Activated T-helper 2 cell treated with anti-CD3 and anti-CD28 coated beads, Interferon-gamma antibody, Interleukin-2, Interleukin-4, amounts not matched to agents 10 μg/mL and 5 μg/mL and 100 μg/mL, durations not matched to agents 14 hours and 24 hours and 36 hours (primary cell): ENCODE data around the gene SPRR5. TPM values are rescaled to one million over a fixed set of nuclear protein-coding genes. Genes with fewer than 3 reads are reported as not detected.

Experiments used
- DNase-seq: peaks from one replicate; pipeline ENCODE4 v3.0.0; 2021; ENCODE audit warnings: low spot score
- H3K27ac Mint-ChIP-seq: one replicate; pipeline ENCODE4 v1.8.0; 2021; ENCODE audit warnings: mixed read lengths
- H3K27me3 Mint-ChIP-seq: one replicate; pipeline ENCODE4 v1.8.0; 2021; ENCODE audit warnings: low read depth, mixed read lengths
- H3K36me3 Mint-ChIP-seq: one replicate; pipeline ENCODE4 v1.8.0; 2021; ENCODE audit warnings: low read depth, mixed read lengths
- H3K4me1 Mint-ChIP-seq: one replicate; pipeline ENCODE4 v1.8.0; 2021; ENCODE audit warnings: low read depth, mixed read lengths
- H3K4me3 Mint-ChIP-seq: one replicate; pipeline ENCODE4 v1.8.0; 2021; ENCODE audit warnings: low read depth, mild to moderate bottlenecking, moderate library complexity, mixed read lengths
- H3K9me3 Mint-ChIP-seq: one replicate; pipeline ENCODE4 v1.8.0; 2021; ENCODE audit warnings: mixed read lengths
- intact Hi-C: fragments of 100-400 bp; cut with micrococcal nuclease; formaldehyde crosslinking; loops from one replicate; pipeline ENCODE4 v1.15.1; 2023
- total RNA-seq: library from RNA; stranded (reverse); gene quantifications from 2 replicates; pipeline ENCODE4 v1.2.3, GENCODE V29; 2022

The SPRR5 gene
- total RNA-seq, 1 donor from 2014 or later, result not detected

DNA sequence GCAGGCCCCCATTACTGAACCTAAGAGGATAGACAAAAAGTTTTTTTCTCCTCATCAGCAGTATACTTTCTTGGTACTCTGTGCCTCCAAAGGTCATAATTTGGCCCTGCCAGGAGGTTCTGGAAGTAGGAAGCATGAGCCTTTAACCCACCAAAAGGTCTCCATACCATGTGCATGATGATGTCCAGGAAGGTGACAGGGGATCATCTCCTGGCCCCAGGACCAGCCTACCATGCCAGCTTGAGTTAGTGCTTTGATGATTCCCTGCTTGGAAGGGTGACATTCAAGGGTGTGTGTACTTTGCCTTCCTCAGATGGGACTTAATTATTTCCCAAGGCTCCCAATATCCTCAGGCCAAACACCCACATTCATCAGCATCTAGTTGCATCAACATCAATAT lies 30.6 kb downstream of the SPRR5 start:
- H3K4me1 Mint-ChIP-seq, result no peaks in the 10 kb centered on the region

DNA sequence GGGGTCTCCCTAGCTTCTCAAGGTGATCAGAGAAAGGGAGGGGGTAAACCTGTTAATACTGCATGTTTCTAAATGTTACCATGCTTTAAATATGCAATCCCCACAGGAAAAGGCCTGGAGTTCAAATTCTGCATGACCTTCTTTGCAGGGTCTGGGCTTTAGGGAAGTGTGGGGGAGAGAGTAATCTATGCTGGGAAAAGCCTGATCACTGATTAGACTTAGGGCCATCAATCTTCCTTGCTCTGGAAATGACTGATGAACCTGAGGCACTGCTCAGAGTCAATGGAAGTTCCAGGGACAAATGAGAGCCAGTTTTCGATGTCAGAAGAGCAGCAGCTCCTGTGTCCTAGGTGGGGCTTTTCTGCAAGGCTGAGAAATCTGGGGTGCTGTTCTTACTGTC lies 33.7 kb downstream of the SPRR5 start:
- no peaks in the 10 kb centered on the region for H3K36me3 Mint-ChIP-seq
- DNase-seq, result no peak
- H3K27ac Mint-ChIP-seq, result no peak overlapping the region
- no peak overlapping the region for H3K4me3 Mint-ChIP-seq
- no peaks in the 10 kb centered on the region for H3K9me3 Mint-ChIP-seq
- H3K27me3 Mint-ChIP-seq, result peaks cover 7% of the 10 kb centered on the region
- intact Hi-C loops, result no loop called here
- H3K4me1 Mint-ChIP-seq, result no peaks in the 10 kb centered on the region

More for the DNA sequence above, 30.6 kb downstream of the SPRR5 start:
- no peak overlapping the region for H3K27ac Mint-ChIP-seq
- H3K27me3 Mint-ChIP-seq, result peaks cover 10% of the 10 kb centered on the region
- H3K4me3 Mint-ChIP-seq, result no peak overlapping the region
- no peaks in the 10 kb centered on the region for H3K9me3 Mint-ChIP-seq
- intact Hi-C loops, result no loop called here
- no peaks in the 10 kb centered on the region for H3K36me3 Mint-ChIP-seq
- DNase-seq, result no peak

DNA sequence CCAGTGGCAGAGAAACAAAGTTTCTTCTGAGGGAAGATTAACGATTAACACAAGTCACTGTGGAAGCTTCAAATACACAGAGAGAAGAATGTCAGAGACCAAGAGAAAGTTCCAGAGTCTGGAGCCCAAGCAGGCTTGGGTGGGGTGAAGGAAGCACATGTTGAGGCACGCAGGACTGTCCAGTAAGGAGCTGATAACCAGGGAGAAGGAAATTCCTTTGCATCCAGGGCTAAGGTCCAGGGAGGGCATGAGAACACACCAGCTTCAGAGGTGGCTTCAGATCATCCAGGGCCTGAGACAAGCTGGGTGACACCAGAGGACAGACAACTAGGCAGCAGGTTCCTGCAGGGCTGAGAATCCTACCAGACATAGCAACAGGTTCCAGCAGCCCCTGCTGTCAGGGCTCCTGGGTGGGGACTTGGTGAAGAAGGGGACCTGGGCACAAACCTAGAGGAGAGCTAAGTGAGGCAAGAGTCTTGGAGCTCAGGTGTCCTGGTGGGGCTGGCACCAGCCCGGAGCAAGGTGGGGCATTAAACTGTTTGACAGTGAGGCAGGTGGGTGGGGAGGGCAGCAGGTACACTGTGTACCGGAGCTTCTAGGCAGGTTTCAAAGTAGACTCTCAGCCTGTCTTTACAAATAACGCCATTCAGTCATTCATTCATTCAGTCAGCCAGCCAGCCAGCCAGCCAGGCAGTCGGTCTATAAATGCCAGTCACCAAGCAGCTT lies 34.3 kb downstream of the SPRR5 start:
- peaks cover 2% of the 10 kb centered on the region for H3K27me3 Mint-ChIP-seq
- no peaks in the 10 kb centered on the region for H3K36me3 Mint-ChIP-seq
- no peak overlapping the region for H3K27ac Mint-ChIP-seq
- no peak overlapping the region for H3K4me3 Mint-ChIP-seq
- DNase-seq, result no peak
- intact Hi-C loops, result no loop called here
- H3K4me1 Mint-ChIP-seq, result no peaks in the 10 kb centered on the region
- no peaks in the 10 kb centered on the region for H3K9me3 Mint-ChIP-seq

DNA sequence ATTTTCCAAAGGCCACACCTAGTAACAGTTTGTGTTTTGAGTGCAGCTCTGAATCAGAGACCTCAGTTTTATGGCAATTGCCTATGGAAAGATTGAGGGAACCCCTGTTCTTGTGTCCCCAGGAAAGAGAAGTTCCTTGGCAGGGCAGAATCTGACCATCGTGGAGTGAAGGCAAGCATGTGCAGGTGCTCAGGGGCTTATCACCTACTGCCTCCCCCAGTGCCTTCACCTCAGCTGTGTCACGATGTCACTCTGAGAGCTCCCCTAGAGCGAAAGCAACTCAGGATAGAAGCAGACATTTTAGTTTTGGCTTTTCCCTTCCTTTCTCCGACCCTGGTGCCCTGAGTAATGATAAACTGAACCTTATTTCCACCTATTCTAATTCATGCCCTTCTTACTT lies 35.1 kb downstream of the SPRR5 start:
- intact Hi-C loops, result no loop called here
- H3K4me1 Mint-ChIP-seq, result no peaks in the 10 kb centered on the region
- peaks cover 1% of the 10 kb centered on the region for H3K27me3 Mint-ChIP-seq
- H3K27ac Mint-ChIP-seq, result no peak overlapping the region
- H3K36me3 Mint-ChIP-seq, result no peaks in the 10 kb centered on the region
- no peak overlapping the region for H3K4me3 Mint-ChIP-seq
- DNase-seq, result no peak
- H3K9me3 Mint-ChIP-seq, result no peaks in the 10 kb centered on the region

DNA sequence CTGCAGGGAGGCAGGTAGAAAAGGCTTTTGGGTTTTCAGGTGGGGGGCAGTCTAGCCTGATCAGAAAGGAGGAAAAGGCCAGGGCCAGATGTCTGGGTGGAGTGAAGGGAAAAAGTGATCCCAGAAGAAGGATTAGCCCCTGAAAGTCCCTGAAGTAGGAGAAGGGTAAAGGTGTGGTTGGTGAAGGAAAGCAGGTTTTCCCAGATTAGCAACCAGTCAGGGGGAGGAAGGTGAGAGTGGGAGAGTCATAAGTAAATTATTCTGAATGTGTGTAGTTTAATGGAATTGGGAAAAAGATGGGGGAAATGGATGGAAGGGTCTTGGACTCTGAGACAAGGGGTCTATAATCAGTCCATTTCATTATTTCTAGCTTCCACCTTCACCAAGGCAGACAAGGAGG lies 36.2 kb downstream of the SPRR5 start:
- Mint-ChIP-seq H3K4me1 (no peaks in the 10 kb centered on the region), H3K27me3 (peaks cover 10% of the 10 kb centered on the region), H3K27ac (no peak overlapping the region), H3K4me3 (no peak overlapping the region), H3K36me3 (no peaks in the 10 kb centered on the region), H3K9me3 (no peaks in the 10 kb centered on the region)
- no peak for DNase-seq
- intact Hi-C loops, result no loop called here

DNA sequence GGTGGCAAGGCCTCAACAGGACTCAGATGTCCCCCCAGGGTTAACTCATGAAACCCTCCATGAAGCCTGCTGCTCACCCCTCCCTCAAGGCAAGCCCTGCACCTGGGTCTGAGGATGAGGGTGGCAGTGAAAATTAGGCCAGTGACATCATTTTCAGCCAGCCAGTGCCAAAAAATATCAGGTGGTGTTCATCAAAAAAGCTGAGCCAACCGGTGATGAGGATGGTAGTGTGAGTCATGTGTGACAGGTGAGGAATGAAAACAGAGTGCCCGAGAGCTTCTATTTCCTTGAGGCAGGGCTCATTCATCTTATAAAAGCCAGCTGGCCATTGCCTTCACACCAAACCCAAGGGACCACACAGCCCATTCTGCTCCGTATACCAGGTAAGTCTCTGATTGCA lies 36.7 kb downstream of the SPRR5 start, which contains the start of gene SPRR1A:
Gene SPRR1A (plus strand): TSS at position 339 of the 400 bp plus-strand sequence. CDS start 1,150 bp downstream, outside the sequence.
- intact Hi-C loops, result no loop called here

DNA sequence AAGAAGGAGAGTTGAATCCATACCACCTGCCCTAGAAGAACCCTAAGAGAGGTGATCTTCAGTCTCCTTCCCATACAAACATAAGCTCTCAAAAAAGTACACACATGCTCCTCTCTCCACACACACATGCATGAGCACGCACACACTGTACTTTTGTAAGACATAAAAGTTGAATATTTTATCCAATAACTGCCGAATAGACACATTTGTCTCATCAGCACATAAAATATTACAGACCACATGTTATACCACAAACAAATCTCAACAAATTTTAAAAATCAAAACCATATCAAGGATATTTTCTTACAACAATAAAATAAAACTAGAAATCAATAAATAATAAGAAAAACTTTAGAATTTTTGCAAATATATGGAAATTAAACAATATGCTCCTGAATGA lies 39.6 kb downstream of the SPRR5 start:
- no peaks in the 10 kb centered on the region for H3K36me3 Mint-ChIP-seq
- intact Hi-C loops, result no loop called here
- H3K27me3 Mint-ChIP-seq, result peaks cover 12% of the 10 kb centered on the region
- no peaks in the 10 kb centered on the region for H3K9me3 Mint-ChIP-seq
- H3K4me3 Mint-ChIP-seq, result no peak overlapping the region
- no peak overlapping the region for H3K27ac Mint-ChIP-seq
- H3K4me1 Mint-ChIP-seq, result no peaks in the 10 kb centered on the region
- DNase-seq, result no peak

More for the DNA sequence above, 36.7 kb downstream of the SPRR5 start, which contains the start of gene SPRR1A:
- DNase-seq, result no peak
- Mint-ChIP-seq H3K4me1 (no peaks in the 10 kb centered on the region), H3K27ac (no peak within 1 kb of the TSS), H3K36me3 (no peaks in the 10 kb centered on the region), H3K4me3 (no peak within 1 kb of the TSS), H3K27me3 (peaks cover 10% of the 10 kb centered on the region), H3K9me3 (no peaks in the 10 kb centered on the region)

DNA sequence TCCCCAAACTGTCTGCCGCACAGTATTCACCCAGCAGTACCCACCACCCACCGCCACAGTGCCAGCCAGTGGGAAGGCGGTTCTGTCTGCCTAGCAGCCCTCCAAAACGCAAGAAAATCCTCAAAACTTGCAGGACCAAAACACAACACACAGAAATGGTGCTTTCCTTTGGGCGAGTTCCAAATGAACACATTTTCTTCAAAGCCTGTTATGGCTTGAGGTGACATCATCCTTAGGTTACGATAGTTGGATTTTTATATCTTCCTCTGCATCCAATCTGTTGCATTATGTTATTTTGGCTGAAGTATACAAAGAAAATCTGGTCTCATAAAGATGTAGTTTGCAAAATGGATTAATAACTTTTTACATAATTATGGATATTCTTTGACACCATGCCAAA lies 46.2 kb downstream of the SPRR5 start:
- intact Hi-C loops, result no loop called here
- DNase-seq, result no peak
- H3K27me3 Mint-ChIP-seq, result peaks cover 4% of the 10 kb centered on the region
- H3K36me3 Mint-ChIP-seq, result no peaks in the 10 kb centered on the region
- H3K4me3 Mint-ChIP-seq, result no peak overlapping the region
- H3K4me1 Mint-ChIP-seq, result no peaks in the 10 kb centered on the region
- H3K27ac Mint-ChIP-seq, result no peak overlapping the region
- H3K9me3 Mint-ChIP-seq, result no peaks in the 10 kb centered on the region

DNA sequence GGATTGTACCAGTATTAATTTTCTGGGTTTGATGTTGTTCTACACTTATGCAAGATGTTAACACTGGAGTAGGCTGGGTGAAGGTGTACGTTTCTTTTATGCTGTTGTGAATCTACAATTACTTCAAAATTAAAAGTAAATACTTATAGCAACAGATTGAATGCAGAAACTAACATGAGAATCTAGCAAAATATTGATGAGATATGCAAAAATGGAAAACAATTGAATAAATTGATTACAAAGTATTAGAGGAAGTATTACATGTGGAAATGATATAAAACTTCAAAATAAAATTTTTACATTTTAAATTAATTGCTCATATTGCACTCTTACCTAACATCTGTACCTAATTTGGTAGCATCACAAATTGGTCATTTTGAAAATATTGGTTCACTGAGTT lies 48.8 kb downstream of the SPRR5 start:
- no peaks in the 10 kb centered on the region for H3K36me3 Mint-ChIP-seq
- intact Hi-C loops, result no loop called here
- no peaks in the 10 kb centered on the region for H3K9me3 Mint-ChIP-seq
- no peaks in the 10 kb centered on the region for H3K27me3 Mint-ChIP-seq
- H3K27ac Mint-ChIP-seq, result no peak overlapping the region
- H3K4me3 Mint-ChIP-seq, result no peak overlapping the region
- no peaks in the 10 kb centered on the region for H3K4me1 Mint-ChIP-seq
- DNase-seq, result no peak

DNA sequence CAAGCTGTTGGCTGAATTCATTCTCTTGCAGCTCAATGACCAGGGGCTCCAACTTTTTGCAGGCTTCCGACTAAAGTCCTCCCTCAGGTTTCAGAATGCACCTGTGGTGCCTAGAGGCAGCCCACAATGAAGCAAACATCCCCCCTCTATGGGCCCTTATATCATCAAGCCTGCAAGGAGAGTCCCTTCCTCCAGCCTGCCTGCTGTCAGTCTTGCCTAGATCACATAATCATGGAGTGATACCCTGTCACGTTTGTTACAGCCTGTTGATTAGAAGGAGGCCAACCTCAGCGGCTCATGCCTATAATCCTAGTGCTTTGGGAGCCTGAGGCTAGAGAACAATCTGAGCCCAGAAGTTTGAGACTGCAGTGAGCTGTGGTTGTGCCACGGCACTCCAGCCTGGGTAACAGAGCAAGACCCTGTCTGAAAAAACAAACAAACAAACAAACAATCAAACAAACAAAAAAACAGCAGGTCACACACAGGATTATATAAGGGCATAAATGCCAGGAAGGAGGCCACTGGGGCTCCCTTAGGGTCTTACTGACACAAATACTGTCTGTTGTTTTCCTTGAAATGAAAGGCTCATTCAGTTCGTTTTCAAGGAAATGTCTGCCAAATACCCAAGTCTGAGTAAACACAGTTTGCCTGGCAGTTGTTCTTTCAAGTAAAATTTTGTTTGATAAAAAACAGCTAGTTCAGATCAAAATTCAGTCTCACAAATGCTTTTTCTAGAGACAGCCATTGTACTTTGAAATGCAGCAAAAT lies 49.8 kb downstream of the SPRR5 start:
- Mint-ChIP-seq H3K9me3 (no peaks in the 10 kb centered on the region), H3K27me3 (no peaks in the 10 kb centered on the region), H3K27ac (no peak overlapping the region), H3K4me1 (no peaks in the 10 kb centered on the region), H3K4me3 (no peak overlapping the region), H3K36me3 (no peaks in the 10 kb centered on the region)
- no peak for DNase-seq
- intact Hi-C loops, result no loop called here

DNA sequence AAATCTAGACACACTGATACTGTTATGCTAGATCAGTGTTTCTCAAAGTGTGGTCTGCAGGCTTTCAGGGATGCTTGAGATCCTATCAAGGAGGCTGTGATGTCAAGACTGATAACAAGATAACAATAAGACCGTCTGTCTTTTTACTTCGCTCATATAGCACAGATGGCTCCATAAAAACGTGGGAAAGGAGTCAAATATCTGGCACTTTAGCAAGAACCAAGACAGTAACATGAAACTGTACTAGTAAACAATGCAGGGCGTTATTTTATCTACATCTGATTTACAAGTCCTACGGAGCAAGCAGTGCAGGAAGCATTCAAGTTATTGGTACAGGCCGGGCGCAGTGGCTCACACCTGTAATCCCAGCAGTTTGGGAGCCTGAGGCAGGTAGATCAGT lies 50.9 kb downstream of the SPRR5 start:
- Mint-ChIP-seq H3K4me3 (no peak overlapping the region), H3K27me3 (no peaks in the 10 kb centered on the region), H3K27ac (no peak overlapping the region), H3K9me3 (no peaks in the 10 kb centered on the region), H3K4me1 (no peaks in the 10 kb centered on the region), H3K36me3 (no peaks in the 10 kb centered on the region)
- intact Hi-C loops, result no loop called here
- no peak for DNase-seq

DNA sequence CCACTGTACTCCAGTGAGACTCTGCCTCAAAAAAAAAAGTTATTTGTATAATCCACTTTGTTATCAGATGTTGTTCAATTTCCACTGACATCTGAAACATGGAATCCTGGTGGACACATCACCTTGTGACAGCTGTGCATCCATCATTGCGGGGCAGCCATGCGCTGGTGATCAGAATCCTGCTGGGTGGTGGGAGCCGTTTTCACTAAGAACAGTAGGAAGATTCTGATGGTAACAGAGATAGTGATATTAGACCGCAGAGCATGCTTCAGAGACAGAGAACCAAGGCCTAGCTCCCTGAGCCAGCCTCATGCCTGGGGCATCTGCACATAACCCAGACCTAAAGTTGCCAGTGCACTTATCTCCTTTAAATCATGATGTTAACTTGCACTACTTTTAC lies 51.5 kb downstream of the SPRR5 start:
- intact Hi-C loops, result no loop called here
- Mint-ChIP-seq H3K36me3 (no peaks in the 10 kb centered on the region), H3K4me1 (no peaks in the 10 kb centered on the region), H3K4me3 (no peak overlapping the region), H3K27ac (no peak overlapping the region), H3K27me3 (no peaks in the 10 kb centered on the region), H3K9me3 (no peaks in the 10 kb centered on the region)
- DNase-seq, result no peak
